SH-SY5Y (cell line): ENCODE measurements around the gene SRMS.

ENCODE experiments used
- GATA2 ChIP-seq: IDR thresholded peaks from 2 replicates; pipeline ENCODE4 v1.6.1; 2011; ENCODE audit warnings: mild to moderate bottlenecking, low read depth, low read length
- GATA3 ChIP-seq: IDR thresholded peaks from 2 replicates; pipeline ENCODE4 v1.6.1; 2011; ENCODE audit warnings: low read depth, mild to moderate bottlenecking, low read length, moderate library complexity

DNA sequence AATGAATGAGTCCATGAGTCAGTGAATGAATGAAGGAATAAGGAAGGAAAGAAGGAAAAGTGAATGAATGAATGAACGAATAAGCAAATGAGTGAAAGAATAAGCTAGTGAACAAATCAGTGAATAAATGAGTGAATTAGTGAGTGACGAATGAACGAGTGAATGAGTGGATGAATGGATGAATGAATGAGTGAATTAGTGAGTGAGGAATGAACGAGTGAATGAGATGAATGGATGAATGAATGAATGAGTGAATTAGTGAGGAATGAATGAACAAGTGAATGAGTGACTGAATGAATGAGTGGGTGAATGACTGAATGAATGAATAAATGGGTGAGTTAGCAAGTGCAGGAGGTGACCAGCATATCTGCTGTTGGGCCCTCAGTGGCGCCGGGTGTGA is 3.8 kb downstream of the SRMS start:
- no peak for TF ChIP-seq GATA3
- TF ChIP-seq GATA2, result no peak
